Measurements from ENCODE around the gene HEPHL1. TPM values are rescaled to one million over a fixed set of nuclear protein-coding genes. Genes with fewer than 3 reads are reported as not detected.

Gene HEPHL1
- total RNA-seq, 1 donor from 2014 or later = not detected

DNA sequence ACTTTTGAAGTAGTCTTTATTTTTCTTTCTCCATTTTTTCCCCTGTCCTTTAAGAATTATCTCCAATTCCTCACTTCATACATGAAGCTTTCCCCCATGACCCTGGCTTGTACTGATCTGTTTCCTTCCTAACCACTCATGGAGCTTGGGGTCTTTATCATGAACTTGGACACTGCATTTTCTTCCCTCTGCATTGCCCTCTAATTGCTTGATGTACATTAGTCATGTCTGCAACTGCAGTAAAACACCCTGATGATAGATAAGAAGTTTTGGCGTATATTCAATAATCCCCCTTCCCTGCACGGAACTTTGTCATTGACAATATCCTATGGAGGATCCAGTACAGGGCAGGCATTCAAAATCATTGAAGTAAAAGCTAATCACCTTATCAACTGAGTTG is 3.4 kb downstream of the HEPHL1 start:
- DNase-seq (ENCODE audit: low spot score) = no peak

DNA sequence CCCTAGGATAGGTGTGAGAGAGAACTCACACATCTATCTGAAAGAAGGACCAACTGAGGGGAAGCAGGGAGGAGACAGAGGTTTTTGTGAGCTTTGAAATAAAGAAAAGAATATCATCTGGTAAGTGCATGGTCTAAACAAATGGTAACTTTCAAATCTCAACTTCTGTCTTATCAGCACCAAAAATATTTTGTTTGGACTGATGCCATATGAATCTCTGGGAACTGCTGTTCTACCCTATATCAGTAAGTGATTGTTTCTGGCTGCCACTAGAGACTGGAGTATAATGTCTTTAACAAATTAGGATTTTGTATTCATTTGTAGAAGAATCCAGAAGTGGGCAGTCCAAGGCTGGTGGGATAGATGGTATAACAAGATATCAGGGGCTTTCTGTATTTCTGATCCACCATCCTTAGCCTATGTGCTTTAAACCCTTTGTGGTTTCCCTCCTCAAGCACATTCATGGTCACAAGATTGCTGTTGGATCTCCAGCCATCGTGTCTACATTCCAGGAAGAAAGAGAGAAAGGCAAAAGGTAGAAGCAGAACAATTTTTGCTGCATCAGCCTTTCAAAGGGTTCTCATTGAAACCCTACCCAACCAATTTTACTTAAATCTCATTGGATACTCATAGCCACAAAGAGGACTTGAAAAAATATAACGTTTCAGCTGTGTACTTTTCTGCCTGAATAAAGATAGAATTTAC is 4.7 kb downstream of the HEPHL1 start:
- no peak for DNase-seq (ENCODE audit: low spot score)

DNA sequence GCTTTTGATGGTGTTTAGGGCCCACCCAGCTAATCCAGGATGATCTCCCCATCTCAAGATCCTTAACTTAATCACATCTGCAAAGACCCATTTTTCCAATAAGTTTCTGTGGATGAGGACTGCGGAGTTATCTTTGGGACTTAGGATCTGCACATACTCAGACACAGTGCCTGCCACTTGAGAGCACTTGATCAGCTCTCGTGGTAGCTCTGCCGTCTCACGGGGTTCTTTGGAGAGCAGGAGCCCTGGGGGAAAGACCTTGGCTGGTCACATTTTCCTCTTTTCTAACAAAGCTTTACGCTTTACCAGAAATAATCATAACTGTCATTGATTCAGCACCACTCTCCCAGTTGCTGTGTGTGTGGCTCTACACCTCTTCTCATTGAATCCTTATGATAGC is 6.1 kb downstream of the HEPHL1 start:
- no peak for DNase-seq (ENCODE audit: low spot score)

GRCh38 chr11:94028436-94028835 is 7.3 kb downstream of the HEPHL1 start:
- no peak for DNase-seq (ENCODE audit: low spot score)

DNA sequence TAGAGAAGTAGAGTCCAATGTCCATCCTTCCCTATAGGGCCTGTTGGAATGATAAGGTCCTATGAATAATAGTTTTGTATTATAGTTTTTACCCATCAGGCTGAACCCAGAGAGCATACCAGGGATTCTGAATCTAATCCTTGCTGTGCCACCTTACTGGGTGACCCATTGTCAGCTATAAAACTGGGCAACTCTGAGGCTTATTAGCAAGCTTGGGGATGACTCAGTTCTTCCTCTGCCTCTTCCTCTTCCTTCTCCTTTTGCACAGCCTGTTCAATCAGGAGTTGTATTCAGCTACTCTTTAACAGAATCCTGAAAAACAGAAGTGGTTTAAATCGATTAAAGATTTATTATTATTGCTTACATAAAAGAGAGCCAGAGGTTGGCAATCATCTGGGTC is 8.9 kb downstream of the HEPHL1 start:
- DNase-seq (ENCODE audit: low spot score) = no peak

DNA sequence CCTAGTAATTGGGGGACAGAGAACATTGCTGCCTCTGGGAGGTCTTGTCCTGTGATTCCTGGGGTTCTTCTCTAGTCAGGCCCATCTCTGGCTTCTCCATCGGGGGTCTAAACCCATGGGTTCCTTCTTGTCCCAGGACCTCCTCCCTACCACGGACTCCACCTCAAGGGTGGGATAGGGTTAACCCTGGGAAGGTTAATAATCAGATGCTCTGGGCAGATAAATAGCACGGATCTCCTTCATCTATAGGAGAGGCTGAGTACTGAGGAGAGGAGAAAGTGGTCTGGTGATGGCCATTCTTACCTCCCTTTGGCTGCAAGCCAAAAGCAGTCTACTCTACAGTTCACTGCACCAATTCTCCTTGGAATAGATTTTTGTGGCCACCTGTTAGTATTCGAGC is 10.5 kb downstream of the HEPHL1 start:
- no peak for DNase-seq (ENCODE audit: low spot score)

GRCh38 chr11:94032066-94032465 is 10.9 kb downstream of the HEPHL1 start:
- DNase-seq (ENCODE audit: low spot score) = no peak

DNA sequence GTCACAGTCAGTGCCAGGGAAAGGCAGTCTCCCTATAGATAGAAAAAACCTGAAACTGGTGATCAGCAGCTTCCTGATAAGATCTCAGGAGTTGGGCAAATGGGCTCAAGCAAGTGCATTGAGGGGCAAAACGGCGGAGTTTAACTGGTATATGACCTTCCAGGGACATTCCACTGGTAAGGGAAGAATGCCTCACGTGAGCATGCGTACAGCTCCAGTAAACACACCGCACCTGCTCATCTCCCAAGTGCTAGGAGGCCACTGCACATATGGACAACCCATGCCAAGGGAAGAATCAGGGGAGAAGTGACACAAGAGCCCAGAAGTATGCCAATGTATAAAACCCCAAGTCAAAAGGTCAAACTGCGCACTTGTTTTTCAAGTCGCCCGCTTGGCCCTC is 11.6 kb downstream of the HEPHL1 start:
- DNase-seq (ENCODE audit: low spot score) = no peak

DNA sequence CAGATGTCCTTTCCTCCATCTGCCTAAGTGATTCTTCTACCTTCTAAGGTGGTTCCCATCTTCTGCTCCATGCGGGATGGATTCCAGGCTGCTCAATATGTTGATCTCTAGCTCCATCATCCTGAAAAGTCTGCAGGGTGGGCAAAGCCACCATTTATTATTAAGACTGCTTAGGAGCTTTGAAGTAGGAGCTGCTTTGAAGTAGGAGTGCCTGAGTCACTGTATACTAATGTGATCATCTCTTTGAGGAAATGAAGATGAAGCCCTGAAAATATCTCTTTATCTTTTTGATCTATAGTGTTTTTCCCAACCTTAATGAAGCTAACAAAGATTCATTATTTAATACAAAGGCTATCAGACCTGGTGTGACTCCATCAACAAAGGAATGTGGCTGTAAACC is 13.1 kb downstream of the HEPHL1 start:
- no peak for DNase-seq (ENCODE audit: low spot score)

GRCh38 chr11:94036096-94036495 is 14.9 kb downstream of the HEPHL1 start:
- DNase-seq (ENCODE audit: low spot score) = no peak

DNA sequence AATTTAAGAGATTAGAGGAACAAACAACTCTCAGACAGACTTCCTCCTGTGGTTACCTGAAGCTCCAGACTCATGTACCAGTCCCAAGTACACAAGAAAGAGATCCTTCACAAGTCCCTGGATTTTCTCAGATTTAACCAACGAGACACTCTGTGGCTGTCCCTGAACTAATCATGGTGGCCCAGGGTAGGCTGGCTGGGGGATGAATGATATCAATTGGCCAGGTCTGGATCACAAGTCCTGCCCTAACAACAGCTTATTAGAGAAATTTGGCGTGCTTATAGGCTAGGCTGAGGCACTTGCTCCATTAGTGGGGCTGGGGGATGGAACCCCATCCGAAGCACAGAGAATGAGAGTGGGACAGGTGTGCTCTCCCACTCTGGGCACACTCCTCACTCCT is 22.1 kb downstream of the HEPHL1 start:
- no peak for DNase-seq (ENCODE audit: low spot score)

GRCh38 chr11:94046796-94047195 is 25.6 kb downstream of the HEPHL1 start:
- DNase-seq (ENCODE audit: low spot score) = no peak

DNA sequence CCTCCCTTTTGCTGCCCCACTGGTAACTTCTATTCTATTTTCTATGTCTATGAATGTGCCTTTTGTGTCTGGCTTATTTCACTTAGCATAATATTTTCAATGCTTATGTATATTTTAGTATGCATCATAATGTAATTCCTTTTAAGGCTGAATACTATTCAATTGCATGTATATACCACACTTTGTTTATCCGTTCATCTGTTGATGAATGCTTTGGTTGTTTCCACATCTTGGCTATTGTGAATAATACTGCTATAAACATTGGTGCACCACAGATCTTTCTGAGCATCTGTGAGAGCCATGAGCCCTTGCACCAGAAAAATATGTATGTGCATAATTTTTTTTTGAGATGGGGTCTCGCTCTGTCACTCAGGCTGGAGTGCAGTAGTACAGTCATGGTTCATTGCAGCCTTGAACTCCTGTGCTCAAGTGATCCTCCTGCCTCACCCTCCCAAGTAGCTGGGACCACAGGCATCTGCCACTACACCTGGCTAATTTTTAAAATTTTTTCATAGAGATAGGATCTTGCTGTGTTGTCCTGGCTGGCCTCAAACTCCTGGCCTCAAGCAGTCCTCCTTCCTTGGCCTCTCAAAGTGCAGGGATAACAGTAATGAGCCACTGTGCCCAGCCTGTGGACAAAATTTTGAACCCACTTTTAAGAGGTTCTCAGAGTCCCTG is 27.0 kb downstream of the HEPHL1 start:
- DNase-seq (ENCODE audit: low spot score) = no peak

DNA sequence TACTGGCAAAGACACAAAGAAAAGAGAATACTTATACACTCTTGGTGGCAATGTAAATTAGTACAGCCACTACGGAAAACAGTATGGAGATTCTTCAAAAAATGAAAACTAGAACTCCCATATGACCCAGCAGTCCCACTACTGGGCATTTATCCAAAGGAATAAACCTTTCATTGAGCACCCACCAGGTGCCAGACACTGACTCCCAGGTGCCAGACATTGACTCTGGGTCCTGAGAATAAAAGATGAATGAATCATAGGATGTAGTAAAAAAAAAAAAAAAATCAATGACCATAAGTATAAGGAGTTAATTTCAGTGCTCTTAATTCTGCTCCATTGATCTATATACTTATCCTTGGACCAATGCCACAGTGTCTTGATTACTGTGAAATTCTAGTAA is 28.2 kb downstream of the HEPHL1 start:
- no peak for DNase-seq (ENCODE audit: low spot score)

- DNase-seq (ENCODE audit: low spot score) = no peak
These were observed 37.5 kb downstream of the HEPHL1 start for GRCh38 chr11:94058630-94059029.

GRCh38 chr11:94059065-94059464 is 37.9 kb downstream of the HEPHL1 start:
- no peak for DNase-seq (ENCODE audit: low spot score)

DNA sequence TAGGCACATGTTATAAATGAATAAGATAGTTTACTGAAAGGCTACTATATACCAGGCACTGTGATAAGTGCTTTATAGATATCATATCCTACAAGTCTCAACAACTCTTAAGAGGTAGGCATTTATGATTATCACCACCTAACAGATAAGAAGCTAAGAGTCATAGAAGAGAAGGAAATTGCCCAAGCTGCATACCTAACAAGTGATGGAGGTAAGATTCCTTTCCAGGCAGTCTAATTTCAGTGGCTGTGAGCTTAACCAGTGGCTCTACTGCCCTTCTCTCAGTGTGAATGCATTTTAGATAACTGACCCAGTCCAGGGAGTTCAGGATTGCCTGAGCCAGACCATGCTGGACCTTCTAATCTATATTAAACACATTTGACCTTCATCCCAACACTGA is 39.2 kb downstream of the HEPHL1 start:
- no peak for DNase-seq (ENCODE audit: low spot score)

DNA sequence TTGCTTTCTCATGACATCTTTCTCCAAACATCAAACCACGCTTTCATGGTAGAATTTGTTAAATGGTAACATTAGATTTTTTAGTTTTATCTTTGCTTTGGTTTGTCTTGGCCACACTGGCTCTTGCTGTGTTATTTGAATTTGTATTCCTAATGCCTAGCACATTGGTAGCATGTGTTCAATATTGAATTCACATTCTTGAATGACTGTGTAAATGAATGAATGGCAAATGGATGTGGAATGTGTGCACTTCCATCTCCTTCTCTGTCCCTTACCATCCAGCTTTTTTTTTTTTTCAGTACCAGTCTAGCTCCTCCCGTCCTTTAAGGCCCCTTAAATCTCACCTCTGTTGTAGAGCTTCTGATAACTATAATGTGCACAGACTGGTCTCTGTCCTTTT is 41.2 kb downstream of the HEPHL1 start:
- no peak for DNase-seq (ENCODE audit: low spot score)

GRCh38 chr11:94066901-94067429 is 45.8 kb downstream of the HEPHL1 start:
- DNase-seq (ENCODE audit: low spot score) = no peak

DNA sequence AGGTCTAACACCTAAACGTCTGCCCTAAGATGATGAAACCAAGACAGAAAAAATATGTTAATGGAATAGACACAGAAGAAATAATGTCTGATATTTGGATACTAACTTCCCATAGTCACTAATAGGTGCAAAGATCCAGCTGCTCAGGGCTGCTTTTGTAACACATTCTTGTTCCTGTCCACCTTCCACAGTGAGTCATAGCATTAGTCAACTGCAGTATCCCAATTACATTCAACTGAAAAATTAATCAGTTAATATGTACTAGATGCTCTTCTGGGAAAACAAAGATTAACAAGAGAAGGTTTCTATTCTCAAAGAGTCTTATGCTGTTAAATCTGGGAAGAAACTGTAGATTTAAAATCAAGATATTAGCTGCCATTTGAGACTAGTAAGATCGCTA is 47.6 kb downstream of the HEPHL1 start:
- no peak for DNase-seq (ENCODE audit: low spot score)

DNA sequence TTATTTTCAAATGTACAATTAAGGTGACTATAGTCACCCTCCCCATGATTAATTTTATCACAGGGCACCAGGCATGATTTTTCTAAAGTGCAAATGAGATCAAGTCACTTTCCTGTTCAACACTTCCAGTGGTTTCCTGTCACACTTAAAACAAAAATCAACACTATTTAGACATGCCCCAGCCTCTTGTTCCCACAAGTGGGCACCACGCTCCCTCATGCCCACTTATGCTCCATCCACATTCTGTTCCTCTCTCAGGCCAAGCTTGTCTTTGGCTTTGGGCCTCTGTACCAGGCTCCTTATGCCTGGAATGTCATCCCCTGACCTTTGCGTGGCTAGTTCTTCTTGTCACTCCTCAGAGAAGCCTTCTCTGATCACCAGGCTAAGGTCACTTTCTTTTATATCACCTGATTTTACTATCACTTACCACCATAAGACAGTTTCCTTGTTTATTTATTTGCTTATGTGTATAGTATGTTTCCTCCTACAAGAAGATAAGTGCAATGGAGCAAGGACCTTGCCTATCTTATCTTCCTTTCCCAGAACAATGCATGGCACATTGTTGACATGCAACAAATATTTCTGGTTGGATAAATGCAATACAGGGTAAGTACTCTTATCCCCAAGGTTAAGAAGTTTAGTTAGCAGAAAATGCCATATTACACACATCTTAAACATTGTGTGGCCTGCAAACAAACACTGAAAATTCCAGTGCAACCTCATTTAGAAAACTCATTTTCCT is 56.6 kb downstream of the HEPHL1 start:
- DNase-seq (ENCODE audit: low spot score) = no peak

GRCh38 chr11:94084164-94084563 is 63.0 kb downstream of the HEPHL1 start:
- DNase-seq (ENCODE audit: low spot score) = no peak

- DNase-seq (ENCODE audit: low spot score) = no peak
These were observed 67.8 kb downstream of the HEPHL1 start for GRCh38 chr11:94088906-94089305.
